B cell (primary cell): Measurements from ENCODE around the gene CTLA4. TPM values are rescaled to one million over a fixed set of nuclear protein-coding genes. Genes with fewer than 3 reads are reported as not detected.

Experiments
- ATAC-seq: fragments of 200-7000 bp; cut with Tn5 transposase; one replicate; pipeline ENCODE4 v1.10.0; 2021; ENCODE audit warnings: low read depth, mild to moderate bottlenecking, moderate number of reproducible peaks, moderate library complexity
- CTCF ChIA-PET: fragments of 350-600 bp; sonication (Branson Sonifier 250); formaldehyde crosslinking; loops from one replicate; lab custom pipeline; 2021; ENCODE audit warnings: antibody characterized with exemption, inconsistent platforms; lab: Charles Lee
- POLR2A ChIA-PET: fragments of 350-600 bp; sonication (Branson Sonifier 250); formaldehyde crosslinking; loops from one replicate; lab custom pipeline; 2021; ENCODE audit warnings: antibody characterized with exemption; lab: Charles Lee
- DNase-seq: peaks from one replicate; pipeline ENCODE4 v3.0.0; 2013
- H2AFZ ChIP-seq: 2 replicates; pipeline ENCODE4 v1.6.1; 2012; ENCODE audit warnings: mild to moderate bottlenecking, low read depth, low read length; ENCODE audit not compliant: insufficient read depth, poor library complexity, severe bottlenecking
- H3K27ac ChIP-seq, 2 donors: 1 replicate in 1 of 2; 2 replicates in 1 of 2; pipeline ENCODE4 v1.5.1; 2012 to 2013; ENCODE audit warnings: low read length in 2 of 2, mild to moderate bottlenecking in 2 of 2, moderate library complexity in 1 of 2
- H3K27me3 ChIP-seq, 4 experiments: fragments of 200-600 bp in 1 of 4; sonication (generic) in 1 of 4; replicated peaks in 1 of 4; 1 replicate in 2 of 4; 2 replicates in 2 of 4; pipeline versions ENCODE4 v1.6.1 to v1.7.0; 2013 to 2016; ENCODE audit warnings: low read length in 3 of 4, mild to moderate bottlenecking in 2 of 4, mixed read lengths in 1 of 4, moderate library complexity in 1 of 4; ENCODE audit not compliant: insufficient read depth in 4 of 4, control insufficient read depth in 3 of 4; ENCODE audit errors: control extremely low read depth in 1 of 4
- H3K36me3 ChIP-seq, 2 experiments: replicated peaks in 1 of 2; 1 replicate in 1 of 2; 2 replicates in 1 of 2; pipeline versions ENCODE4 v1.6.1 to v1.7.1; 2013; ENCODE audit warnings: low read length in 1 of 2; ENCODE audit not compliant: insufficient read depth in 2 of 2, control insufficient read depth in 1 of 2; ENCODE audit errors: control extremely low read depth in 1 of 2, extremely low read depth in 1 of 2
- H3K4me1 ChIP-seq, 2 donors: fragments of 200-600 bp in 1 of 2; sonication (generic) in 1 of 2; 1 replicate in 1 of 2; 2 replicates in 1 of 2; pipeline versions ENCODE4 v1.5.1 to v1.6.1; 2013 to 2017; ENCODE audit warnings: low read length in 2 of 2; ENCODE audit not compliant: control insufficient read depth in 2 of 2, insufficient read depth in 2 of 2
- H3K4me2 ChIP-seq: replicated peaks from 2 replicates; pipeline ENCODE3; 2012; ENCODE audit warnings: mild to moderate bottlenecking, low read depth, low read length; ENCODE audit not compliant: poor library complexity, severe bottlenecking
- H3K4me3 ChIP-seq, 5 experiments: fragments of 200-600 bp in 1 of 5; sonication (generic) in 1 of 5; 1 replicate in 3 of 5; 2 replicates in 2 of 5; pipeline versions ENCODE4 v1.5.1 to v1.7.0; 2011 to 2016; ENCODE audit warnings: low read length in 4 of 5, mild to moderate bottlenecking in 4 of 5, low read depth in 2 of 5, control low read depth in 1 of 5, moderate library complexity in 1 of 5; ENCODE audit not compliant: insufficient read depth in 1 of 5; ENCODE audit errors: control extremely low read depth in 1 of 5, extremely low read depth in 1 of 5
- H3K79me2 ChIP-seq: fragments of 200-600 bp; sonication (generic); one replicate; pipeline ENCODE4 v1.6.0; 2016; ENCODE audit warnings: low read length; ENCODE audit not compliant: control insufficient read depth, insufficient read depth
- H3K9ac ChIP-seq: fragments of 200-600 bp; sonication (generic); 2 replicates; pipeline ENCODE4 v1.6.1; 2017; ENCODE audit warnings: mild to moderate bottlenecking, low read length, moderate library complexity
- H3K9me3 ChIP-seq, 3 donors: one replicate each; pipeline versions ENCODE4 v1.6.1 to v1.7.1; 2013; ENCODE audit warnings: low read length in 2 of 3; ENCODE audit not compliant: control insufficient read depth in 2 of 3, insufficient read depth in 1 of 3; ENCODE audit errors: control extremely low read depth in 1 of 3
- H4K20me1 ChIP-seq: 2 replicates; pipeline ENCODE4 v1.6.0; 2012; ENCODE audit warnings: mild to moderate bottlenecking, low read length; ENCODE audit not compliant: insufficient read depth, control insufficient read depth, poor library complexity, severe bottlenecking
- H3K27ac Mint-ChIP-seq: one replicate; pipeline ENCODE4 v1.8.0; 2021; ENCODE audit warnings: mixed read lengths
- H3K27me3 Mint-ChIP-seq: one replicate; pipeline ENCODE4 v1.8.0; 2021; ENCODE audit warnings: mixed read lengths
- H3K4me1 Mint-ChIP-seq: one replicate; pipeline ENCODE4 v1.8.0; 2021; ENCODE audit warnings: mixed read lengths
- H3K4me3 Mint-ChIP-seq: one replicate; pipeline ENCODE4 v1.8.0; 2021; ENCODE audit warnings: mixed read lengths
- H3K9me3 Mint-ChIP-seq: one replicate; pipeline ENCODE4 v1.8.0; 2022; ENCODE audit warnings: mixed read lengths; ENCODE audit not compliant: insufficient read depth
- CTCF ChIP-seq: fragments of 200-600 bp; IDR thresholded peaks from one replicate; pipeline ENCODE4 v1.8.0; 2022; ENCODE audit warnings: antibody characterized with exemption, mild to moderate bottlenecking
- EZH2 ChIP-seq: IDR thresholded peaks from 2 replicates; pipeline ENCODE4 v1.6.1; 2012; ENCODE audit warnings: borderline replicate concordance, low read depth, mild to moderate bottlenecking, moderate library complexity, low read length; ENCODE audit not compliant: insufficient read depth, poor library complexity, severe bottlenecking
- WGBS: methylation state at CpG from one replicate; pipeline ENCODE4 v1.1.5; 2013; ENCODE audit warnings: missing lambda C conversion rate; ENCODE audit not compliant: insufficient coverage; 5-methylcytosine and 5-hydroxymethylcytosine counted together
- intact Hi-C: fragments of 100-400 bp; cut with micrococcal nuclease; formaldehyde crosslinking; loops from one replicate; pipeline ENCODE4 v1.10.0; 2022
- polyA plus RNA-seq: library from polyadenylated mRNA; depleted of rRNA; stranded (reverse); fragments of >200 nt; gene quantifications from 2 replicates; pipeline ENCODE4 v1.2.3, GENCODE V29; 2012
- total RNA-seq, 2 donors: library from RNA; stranded (reverse); fragments of 120-200 nt in 1 of 2; gene quantifications; 1 replicate in 1 of 2; 2 replicates in 1 of 2; pipeline versions ENCODE4 v1.2.3 to v1.2.4, GENCODE V29; 2013 to 2022

CTLA4 gene
- total and polyA plus RNA-seq, 2 donors (not counting 1 experiment from before 2014, with no cell fraction given): 0.30 TPM; not detected in 1

GRCh38 chr2:203852760-203853159, 14.8 kb upstream of the CTLA4 start:
- POLR2A ChIA-PET: no interaction called here
- CTCF ChIA-PET: no interaction called here
- TF ChIP-seq CTCF (no peak), EZH2 (no peak)
- no CpG with 5 or more reads among the region's 2 CpGs for WGBS
- Histone ChIP-seq H3K27ac (no peak overlapping the region), H2AFZ (no peak overlapping the region), H4K20me1 (no peaks in the 10 kb centered on the region), H3K27me3 (peaks cover 0 to 4% (median 2%) of the 10 kb centered on the region in 4 experiments), H3K79me2 (no peaks in the 10 kb centered on the region), H3K4me1 (no peaks in the 10 kb centered on the region), H3K4me2 (no peak overlapping the region), H3K4me3 (no peak overlapping the region), H3K36me3 (no peaks in the 10 kb centered on the region), H3K9me3 (no peaks in the 10 kb centered on the region), H3K9ac (no peak overlapping the region)
- H3K27me3 Mint-ChIP-seq: peaks cover 29% of the 10 kb centered on the region
- DNase-seq: no peak
- no peak overlapping the region for H3K4me3 Mint-ChIP-seq
- no peaks in the 10 kb centered on the region for H3K9me3 Mint-ChIP-seq
- H3K4me1 Mint-ChIP-seq: no peaks in the 10 kb centered on the region
- intact Hi-C loops: no loop called here
- ATAC-seq: no peak
- no peak overlapping the region for H3K27ac Mint-ChIP-seq

DNA sequence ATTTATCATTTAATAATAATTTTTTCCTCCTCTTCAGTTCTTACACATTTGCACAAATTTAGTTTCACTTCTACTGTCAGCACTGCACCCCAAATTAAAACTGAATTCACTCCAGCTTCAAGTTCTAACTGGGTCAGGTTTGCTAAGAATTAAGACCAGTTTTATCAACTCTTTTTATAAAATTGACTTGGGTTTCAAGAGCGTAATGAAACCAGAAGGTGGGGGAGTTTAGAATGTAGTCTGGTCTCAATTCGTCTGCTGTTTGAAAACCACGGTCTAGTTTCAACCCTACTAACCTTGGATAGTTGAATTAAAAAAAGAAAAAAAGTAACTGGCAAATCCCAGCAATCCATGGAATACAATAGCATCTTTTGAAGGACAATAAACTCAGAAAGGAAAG, 14.3 kb upstream of the CTLA4 start:
- no peak for DNase-seq
- H3K79me2 ChIP-seq: no peaks in the 10 kb centered on the region
- H3K9me3 ChIP-seq: no peaks in the 10 kb centered on the region
- H3K4me3 ChIP-seq: no peak overlapping the region
- no peak overlapping the region for H2AFZ ChIP-seq
- Mint-ChIP-seq H3K4me1 (no peaks in the 10 kb centered on the region), H3K27ac (no peak overlapping the region), H3K9me3 (no peaks in the 10 kb centered on the region), H3K4me3 (no peak overlapping the region), H3K27me3 (peaks cover 32% of the 10 kb centered on the region)
- peaks cover 0 to 4% (median 1%) of the 10 kb centered on the region in 4 experiments for H3K27me3 ChIP-seq
- intact Hi-C loops: no loop called here
- whole genome bisulfite sequencing: no CpG with 5 or more reads among the region's 3 CpGs
- ChIA-PET CTCF (interaction anchor here (1.2 kb wide), 1 partner anchor 8 kb away, joined by 3 read pairs; no protein-coding TSS in a partner anchor), POLR2A (no interaction called here)
- no peak for ATAC-seq
- H3K9ac ChIP-seq: no peak overlapping the region
- no peaks in the 10 kb centered on the region for H3K4me1 ChIP-seq
- H3K36me3 ChIP-seq: no peaks in the 10 kb centered on the region
- TF ChIP-seq EZH2 (no peak), CTCF (no peak)
- no peak overlapping the region for H3K27ac ChIP-seq
- no peaks in the 10 kb centered on the region for H4K20me1 ChIP-seq
- no peak overlapping the region for H3K4me2 ChIP-seq
